Coronary artery (tissue), 2 donors: ENCODE measurements around the gene RIN3.

Experiments used
- DNase-seq: peaks from one replicate; pipeline ENCODE4 v3.0.0-alpha.2; 2017; ENCODE audit warnings: low spot score
- H3K27ac ChIP-seq, 2 donors: fragments of 200-600 bp; sonication (generic); one replicate each; pipeline ENCODE4 v1.5.1; 2016 to 2019
- H3K4me3 ChIP-seq: fragments of 200-600 bp; sonication (generic); 2 replicates; pipeline ENCODE4 v1.5.1; 2016; ENCODE audit warnings: mild to moderate bottlenecking, moderate library complexity
- CTCF ChIP-seq: fragments of 200-600 bp; sonication (generic); IDR thresholded peaks from one replicate; pipeline ENCODE4 v1.5.1; 2019; ENCODE audit warnings: antibody characterized with exemption

Gene RIN3

GRCh38 chr14:92649066-92649465, 135.5 kb downstream of the RIN3 start:
- no peak for TF ChIP-seq CTCF
- Histone ChIP-seq H3K4me3 (no peak overlapping the region), H3K27ac (peak overlapping the region; percentile 84 to 95)
- no peak for DNase-seq

GRCh38 chr14:92649934-92650545, 136.5 kb downstream of the RIN3 start:
- no peak for DNase-seq

GRCh38 chr14:92650581-92651105, 137.1 kb downstream of the RIN3 start:
- no peak for DNase-seq
- no peak for TF ChIP-seq CTCF
- Histone ChIP-seq H3K27ac (peak overlapping the region; percentile 84 to 95), H3K4me3 (no peak overlapping the region)

More at GRCh38 chr14:92649934-92650545, 136.5 kb downstream of the RIN3 start:
- TF ChIP-seq CTCF = no peak
- Histone ChIP-seq H3K27ac (peak overlapping the region; percentile 84 to 95), H3K4me3 (no peak overlapping the region)

GRCh38 chr14:92651106-92651757, 137.7 kb downstream of the RIN3 start:
- no peak for DNase-seq
- H3K27ac ChIP-seq = peak overlapping the region; percentile 84 to 95
- peak overlapping the region; percentile 52 for H3K4me3 ChIP-seq
- no peak for TF ChIP-seq CTCF

GRCh38 chr14:92651758-92652406, 138.3 kb downstream of the RIN3 start:
- Histone ChIP-seq H3K27ac (peak overlapping the region; percentile 84 to 95), H3K4me3 (peak overlapping the region; percentile 52)
- TF ChIP-seq CTCF = no peak
- DNase-seq = no peak

GRCh38 chr14:92652413-92653151, 139.0 kb downstream of the RIN3 start:
- DNase-seq = no peak
- Histone ChIP-seq H3K27ac (peak overlapping the region; percentile 61 to 95), H3K4me3 (peak overlapping the region; percentile 52)
- TF ChIP-seq CTCF = no peak
